ENCODE data around the gene ERF.

Gene ERF

GRCh38 chr19:42285988-42286348 is 31.0 kb upstream of the ERF start:
- no peaks in the 10 kb centered on the region for H3K9me2 ChIP-seq (replicated peaks; ENCODE audit: control insufficient read depth, low read length)
- H3K79me2 ChIP-seq (ENCODE audit: control insufficient read depth, low read length), result peaks cover 38% of the 10 kb centered on the region
- peaks cover 46% of the 10 kb centered on the region for H3K4me1 ChIP-seq (ENCODE audit: control insufficient read depth, low read length)
- peak overlapping the region; percentile 75 for H3K4me3 ChIP-seq (ENCODE audit: low read length)
- TF ChIP-seq EZH2phosphoT487 (IDR thresholded peaks at IDR 0.05; ENCODE audit: borderline replicate concordance, low read length), result no peak
- TF ChIP-seq, protein P1, sequence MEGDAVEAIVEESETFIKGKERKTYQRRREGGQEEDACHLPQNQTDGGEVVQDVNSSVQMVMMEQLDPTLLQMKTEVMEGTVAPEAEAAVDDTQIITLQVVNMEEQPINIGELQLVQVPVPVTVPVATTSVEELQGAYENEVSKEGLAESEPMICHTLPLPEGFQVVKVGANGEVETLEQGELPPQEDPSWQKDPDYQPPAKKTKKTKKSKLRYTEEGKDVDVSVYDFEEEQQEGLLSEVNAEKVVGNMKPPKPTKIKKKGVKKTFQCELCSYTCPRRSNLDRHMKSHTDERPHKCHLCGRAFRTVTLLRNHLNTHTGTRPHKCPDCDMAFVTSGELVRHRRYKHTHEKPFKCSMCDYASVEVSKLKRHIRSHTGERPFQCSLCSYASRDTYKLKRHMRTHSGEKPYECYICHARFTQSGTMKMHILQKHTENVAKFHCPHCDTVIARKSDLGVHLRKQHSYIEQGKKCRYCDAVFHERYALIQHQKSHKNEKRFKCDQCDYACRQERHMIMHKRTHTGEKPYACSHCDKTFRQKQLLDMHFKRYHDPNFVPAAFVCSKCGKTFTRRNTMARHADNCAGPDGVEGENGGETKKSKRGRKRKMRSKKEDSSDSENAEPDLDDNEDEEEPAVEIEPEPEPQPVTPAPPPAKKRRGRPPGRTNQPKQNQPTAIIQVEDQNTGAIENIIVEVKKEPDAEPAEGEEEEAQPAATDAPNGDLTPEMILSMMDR (IDR thresholded peaks at IDR 0.05; ENCODE audit: low read depth, low read length, poor library complexity, severe bottlenecking), result peak; percentile 16
- H4K20me1 ChIP-seq (ENCODE audit: control insufficient read depth, insufficient read depth, low read depth, low read length), result 0 out of 2 replicates have a peak, but pooled peaks cover 3% of the 10 kb centered on the region
- peaks cover 52% of the 10 kb centered on the region for H3K36me3 ChIP-seq (ENCODE audit: control insufficient read depth, low read length)
- H3K27ac ChIP-seq (ENCODE audit: low read depth, low read length), result peak overlapping the region; percentile 61
- no peaks in the 10 kb centered on the region for H3K9me3 ChIP-seq (ENCODE audit: control insufficient read depth, insufficient read depth, low read length)
- peaks cover 12% of the 10 kb centered on the region for H3F3A ChIP-seq (ENCODE audit: control insufficient read depth, insufficient read depth)
- peak overlapping the region; percentile 87 for H3K4me2 ChIP-seq (ENCODE audit: low read length)
- no peaks in the 10 kb centered on the region for H3K27me3 ChIP-seq (ENCODE audit: control insufficient read depth, low read length)

- H3F3A ChIP-seq (ENCODE audit: control insufficient read depth, insufficient read depth), result peaks cover 12% of the 10 kb centered on the region
- H3K4me2 ChIP-seq (ENCODE audit: low read length), result peak overlapping the region; percentile 87
- H3K79me2 ChIP-seq (ENCODE audit: control insufficient read depth, low read length), result peaks cover 38% of the 10 kb centered on the region
- H3K4me1 ChIP-seq (ENCODE audit: control insufficient read depth, low read length), result peaks cover 46% of the 10 kb centered on the region
- peak overlapping the region; percentile 61 for H3K27ac ChIP-seq (ENCODE audit: low read depth, low read length)
- H4K20me1 ChIP-seq (ENCODE audit: control insufficient read depth, insufficient read depth, low read depth, low read length), result 0 out of 2 replicates have a peak, but pooled peaks cover 3% of the 10 kb centered on the region
- peaks cover 48% of the 10 kb centered on the region for H3K36me3 ChIP-seq (ENCODE audit: control insufficient read depth, low read length)
- TF ChIP-seq EZH2phosphoT487 (IDR thresholded peaks at IDR 0.05; ENCODE audit: borderline replicate concordance, low read length), result no peak
- TF ChIP-seq, protein P1 (IDR thresholded peaks at IDR 0.05; ENCODE audit: low read depth, low read length, poor library complexity, severe bottlenecking), result no peak
- peak overlapping the region; percentile 75 for H3K4me3 ChIP-seq (ENCODE audit: low read length)
- no peaks in the 10 kb centered on the region for H3K27me3 ChIP-seq (ENCODE audit: control insufficient read depth, low read length)
- no peaks in the 10 kb centered on the region for H3K9me2 ChIP-seq (replicated peaks; ENCODE audit: control insufficient read depth, low read length)
- H3K9me3 ChIP-seq (ENCODE audit: control insufficient read depth, insufficient read depth, low read length), result no peaks in the 10 kb centered on the region
Observed at GRCh38 chr19:42285541-42285941, 30.6 kb upstream of the ERF start.

DNA sequence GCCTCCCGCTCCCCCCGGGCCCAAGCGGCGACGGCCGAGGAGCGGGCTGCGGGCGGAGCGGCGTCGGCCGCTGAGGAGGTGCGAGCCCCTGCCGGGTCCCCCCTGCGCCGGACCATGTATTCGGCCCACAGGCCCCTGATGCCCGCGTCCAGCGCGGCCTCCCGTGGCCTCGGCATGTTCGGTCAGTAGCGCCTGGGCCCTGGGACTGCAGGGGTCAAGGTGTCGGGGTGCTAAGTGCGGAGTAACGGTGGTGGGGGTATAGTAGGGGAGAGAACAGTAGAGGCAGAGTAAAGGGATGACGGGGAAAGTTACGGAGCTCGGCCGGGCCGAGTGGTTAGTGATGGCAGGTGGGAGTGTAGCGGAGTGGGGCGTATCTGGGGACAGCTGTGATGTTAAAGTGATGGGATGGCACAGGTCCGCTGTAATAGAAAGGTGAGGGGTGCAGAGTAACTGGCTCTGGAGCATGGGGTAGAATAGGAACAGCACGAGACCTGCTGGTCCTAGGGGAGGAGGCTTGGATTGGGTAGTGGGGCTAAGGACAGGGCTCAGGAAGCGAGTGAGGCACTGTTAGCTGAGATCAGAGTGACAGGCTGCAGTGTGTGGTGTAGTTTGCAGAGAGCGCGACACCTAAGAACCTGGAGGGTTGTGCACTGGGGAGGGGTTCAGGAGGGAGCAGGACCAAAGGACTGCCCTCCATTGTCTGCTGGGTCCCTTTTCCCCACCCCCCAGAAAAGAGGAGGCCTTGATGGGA is 29.8 kb upstream of the ERF start:
- peaks cover 40% of the 10 kb centered on the region for H3K36me3 ChIP-seq (ENCODE audit: control insufficient read depth, low read length)
- peaks cover 38% of the 10 kb centered on the region for H3K79me2 ChIP-seq (ENCODE audit: control insufficient read depth, low read length)
- H4K20me1 ChIP-seq (ENCODE audit: control insufficient read depth, insufficient read depth, low read depth, low read length), result 0 out of 2 replicates have a peak, but pooled peaks cover 3% of the 10 kb centered on the region
- peak overlapping the region; percentile 61 for H3K27ac ChIP-seq (ENCODE audit: low read depth, low read length)
- no peaks in the 10 kb centered on the region for H3K9me2 ChIP-seq (replicated peaks; ENCODE audit: control insufficient read depth, low read length)
- H3K4me2 ChIP-seq (ENCODE audit: low read length), result peak overlapping the region; percentile 87
- TF ChIP-seq, protein P1 (IDR thresholded peaks at IDR 0.05; ENCODE audit: low read depth, low read length, poor library complexity, severe bottlenecking), result no peak
- no peak for TF ChIP-seq EZH2phosphoT487 (IDR thresholded peaks at IDR 0.05; ENCODE audit: borderline replicate concordance, low read length)
- H3K4me1 ChIP-seq (ENCODE audit: control insufficient read depth, low read length), result peaks cover 46% of the 10 kb centered on the region
- H3K9me3 ChIP-seq (ENCODE audit: control insufficient read depth, insufficient read depth, low read length), result no peaks in the 10 kb centered on the region
- H3K27me3 ChIP-seq (ENCODE audit: control insufficient read depth, low read length), result no peaks in the 10 kb centered on the region
- peaks cover 12% of the 10 kb centered on the region for H3F3A ChIP-seq (ENCODE audit: control insufficient read depth, insufficient read depth)
- H3K4me3 ChIP-seq (ENCODE audit: low read length), result peak overlapping the region; percentile 75

All from DOHH2 (cell line).